ENCODE results near the gene BARHL2. TPM values are rescaled to one million over a fixed set of nuclear protein-coding genes. Genes with fewer than 3 reads are reported as not detected.

The BARHL2 gene
- total and polyA plus RNA-seq, 10 donors, result not detected

DNA sequence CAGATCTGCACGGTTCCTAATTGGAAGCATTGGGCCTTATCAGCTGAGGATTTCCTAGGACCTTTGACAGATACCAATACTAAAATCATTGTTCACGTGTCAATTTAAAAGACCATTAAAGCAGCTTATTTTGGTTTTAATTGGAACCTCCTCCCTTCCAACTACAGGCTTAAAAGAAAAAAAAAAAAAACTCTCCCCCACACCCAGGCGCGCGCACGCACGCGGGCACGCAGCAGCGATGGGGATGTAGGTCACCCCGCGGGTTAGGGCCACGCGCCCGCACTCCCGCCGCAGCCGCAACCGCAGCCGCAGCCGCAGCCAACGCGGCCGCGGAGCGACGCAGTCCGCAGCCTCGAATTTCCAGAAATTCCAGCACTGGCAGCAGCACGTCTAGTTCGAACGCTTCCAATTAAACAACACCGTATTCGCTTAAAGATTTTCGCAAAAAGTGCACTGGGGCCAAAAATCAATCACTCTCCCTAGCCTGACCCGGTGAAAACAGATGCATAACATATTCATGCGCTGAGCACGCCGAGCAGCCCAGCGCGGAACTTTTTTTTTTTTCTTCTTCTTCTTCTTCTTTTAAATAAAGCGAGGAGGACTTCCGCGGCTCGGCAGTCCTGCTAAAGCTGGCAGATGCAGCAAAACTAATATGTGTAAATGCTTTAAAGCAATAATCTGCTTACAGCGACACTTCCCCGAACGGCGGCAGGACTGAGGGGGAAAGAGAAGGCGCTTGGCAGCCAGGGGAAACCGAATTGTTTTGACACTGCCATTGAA lies 13.3 kb upstream of the BARHL2 start:
- peaks cover 13 to 51% (median 42%) of the 10 kb centered on the region in 6 donors for H3K4me1 ChIP-seq
- intact Hi-C loops (cut with DNase I; ENCODE audit: low total_unique reads), result no loop called here
- H3K36me3 ChIP-seq, result no peaks in the 10 kb centered on the region
- peaks cover 0 to 19% (median 0%) of the 10 kb centered on the region in 8 donors for H3K9me3 ChIP-seq
- TF ChIP-seq, protein P1, sequence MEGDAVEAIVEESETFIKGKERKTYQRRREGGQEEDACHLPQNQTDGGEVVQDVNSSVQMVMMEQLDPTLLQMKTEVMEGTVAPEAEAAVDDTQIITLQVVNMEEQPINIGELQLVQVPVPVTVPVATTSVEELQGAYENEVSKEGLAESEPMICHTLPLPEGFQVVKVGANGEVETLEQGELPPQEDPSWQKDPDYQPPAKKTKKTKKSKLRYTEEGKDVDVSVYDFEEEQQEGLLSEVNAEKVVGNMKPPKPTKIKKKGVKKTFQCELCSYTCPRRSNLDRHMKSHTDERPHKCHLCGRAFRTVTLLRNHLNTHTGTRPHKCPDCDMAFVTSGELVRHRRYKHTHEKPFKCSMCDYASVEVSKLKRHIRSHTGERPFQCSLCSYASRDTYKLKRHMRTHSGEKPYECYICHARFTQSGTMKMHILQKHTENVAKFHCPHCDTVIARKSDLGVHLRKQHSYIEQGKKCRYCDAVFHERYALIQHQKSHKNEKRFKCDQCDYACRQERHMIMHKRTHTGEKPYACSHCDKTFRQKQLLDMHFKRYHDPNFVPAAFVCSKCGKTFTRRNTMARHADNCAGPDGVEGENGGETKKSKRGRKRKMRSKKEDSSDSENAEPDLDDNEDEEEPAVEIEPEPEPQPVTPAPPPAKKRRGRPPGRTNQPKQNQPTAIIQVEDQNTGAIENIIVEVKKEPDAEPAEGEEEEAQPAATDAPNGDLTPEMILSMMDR (IDR thresholded peaks at IDR 0.05 in 8 of 11, conservative IDR thresholded peaks at IDR 0.05 in 3 of 11), result no peak
- TF ChIP-seq POLR2A (IDR thresholded peaks at IDR 0.05) (no peak), POLR2AphosphoS5 (IDR thresholded peaks at IDR 0.05) (no peak)
- 2 to 4% (median 3%) methylated on average over 51 of the region's 51 CpGs for WGBS, 5 donors
- no peak for DNase-seq
- H3K4me3 ChIP-seq, result peak overlapping the region in 6 of 8 donors; percentile 6 to 58 (median 18)
- peaks cover 12 to 100% (median 89%) of the 10 kb centered on the region in 7 donors for H3K27me3 ChIP-seq (replicated peaks in 1 of 7)
- no peak overlapping the region for H3K27ac ChIP-seq

DNA sequence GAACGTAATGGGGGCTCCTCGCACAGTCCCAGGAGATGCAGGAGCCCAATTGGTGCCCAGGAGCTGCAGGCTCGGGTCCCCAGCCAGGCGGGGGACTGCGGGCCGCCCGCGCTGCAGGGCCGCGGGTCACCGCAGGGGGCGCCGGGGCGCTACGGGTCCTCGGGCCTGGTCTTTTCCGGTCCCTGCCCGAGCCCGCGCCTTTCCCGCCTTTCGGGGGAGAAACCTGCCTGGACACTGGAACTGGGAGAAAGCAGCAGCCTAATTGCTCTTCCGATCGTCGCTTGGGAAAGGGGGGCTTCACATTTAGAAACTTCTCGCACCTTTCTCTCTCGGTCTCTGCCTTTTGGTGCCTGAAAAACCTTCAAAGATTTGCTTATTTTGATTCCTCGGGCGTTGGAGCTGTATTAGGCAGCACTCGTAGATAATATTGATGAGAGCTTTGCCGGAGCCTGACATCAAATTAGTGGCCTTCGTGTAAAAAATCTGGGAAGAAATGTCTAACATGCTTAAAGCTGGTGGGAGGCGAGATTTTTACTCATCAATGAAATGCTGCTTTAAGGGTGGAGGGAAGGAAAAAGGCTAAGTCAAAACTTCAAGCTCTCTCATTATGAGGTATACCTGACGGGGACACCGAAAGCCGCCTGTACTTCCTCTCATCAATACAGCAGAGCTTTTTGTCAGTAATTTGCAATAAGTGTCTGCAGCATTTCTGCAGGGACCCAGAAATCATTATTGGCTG lies 12.6 kb upstream of the BARHL2 start:
- 7 to 11% (median 10%) methylated on average over 30 to 36 of the region's 36 CpGs for WGBS, 5 donors
- H3K36me3 ChIP-seq, result no peaks in the 10 kb centered on the region
- H3K9me3 ChIP-seq, result peaks cover 0 to 27% (median 0%) of the 10 kb centered on the region in 8 donors
- H3K27ac ChIP-seq, result no peak overlapping the region
- H3K27me3 ChIP-seq (replicated peaks in 1 of 7), result peaks cover 18 to 100% (median 96%) of the 10 kb centered on the region in 7 donors
- peak overlapping the region in 3 of 8 donors; percentile 11 to 58 (median 21) for H3K4me3 ChIP-seq
- no peak for DNase-seq
- TF ChIP-seq, protein P1 (IDR thresholded peaks at IDR 0.05 in 8 of 11, conservative IDR thresholded peaks at IDR 0.05 in 3 of 11), result peak in 6 of 11 experiments; percentile 17 to 57 (median 44)
- TF ChIP-seq POLR2AphosphoS5 (IDR thresholded peaks at IDR 0.05) (no peak), POLR2A (IDR thresholded peaks at IDR 0.05) (no peak)
- H3K4me1 ChIP-seq, result peaks cover 18 to 59% (median 50%) of the 10 kb centered on the region in 6 donors
- intact Hi-C loops (cut with DNase I; ENCODE audit: low total_unique reads), result loop anchor here (10.0 kb wide), 1 partner anchor 115 kb away; no protein-coding TSS in a partner anchor

DNA sequence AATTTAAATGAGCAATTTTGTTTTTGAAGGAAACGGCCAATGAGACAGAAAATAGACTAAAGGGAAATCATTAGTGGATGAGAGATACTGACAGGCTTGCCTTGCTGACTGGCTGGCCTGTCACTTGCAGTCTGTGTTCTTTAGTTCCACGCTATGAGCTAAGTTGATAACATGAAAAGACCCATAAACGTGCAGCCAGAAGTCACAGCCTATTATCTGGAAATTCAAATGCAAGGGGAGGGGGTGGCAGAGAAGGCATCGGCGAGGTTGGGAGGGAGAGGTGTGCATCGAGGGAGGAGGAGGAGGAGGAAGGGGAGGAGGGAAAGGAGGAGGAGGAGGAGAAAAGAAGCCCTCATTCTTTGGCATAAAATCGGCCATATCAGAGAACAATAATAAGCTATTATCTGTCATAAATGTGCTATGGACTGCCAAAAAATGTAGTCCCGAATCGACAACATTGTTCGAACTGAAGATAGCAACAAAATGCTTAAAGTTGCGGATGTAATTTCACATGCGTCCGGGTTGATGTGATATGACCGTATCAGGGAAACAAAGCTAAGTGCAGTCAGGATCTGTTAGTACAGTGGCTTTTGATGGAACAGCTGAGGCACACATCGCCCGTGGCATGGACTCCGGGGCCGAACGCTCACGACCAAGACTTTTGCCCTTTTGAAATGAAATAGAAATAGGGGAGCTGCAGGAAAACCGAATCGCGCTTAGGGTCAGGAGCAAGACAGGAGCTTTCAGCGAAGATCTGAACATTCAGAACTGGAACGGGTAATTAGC lies 11.6 kb upstream of the BARHL2 start:
- no peaks in the 10 kb centered on the region for H3K36me3 ChIP-seq
- intact Hi-C loops (cut with DNase I; ENCODE audit: low total_unique reads), result loop anchor here (10.0 kb wide), 1 partner anchor 116 kb away; no protein-coding TSS in a partner anchor

More for the DNA sequence above, 11.6 kb upstream of the BARHL2 start:
- Histone ChIP-seq H3K9me3 (peaks cover 0 to 35% (median 0%) of the 10 kb centered on the region in 8 donors), H3K4me3 (peak overlapping the region in 1 of 8 donors; percentile 7), H3K27me3 (replicated peaks in 1 of 7) (peaks cover 18 to 100% (median 99%) of the 10 kb centered on the region in 7 donors), H3K4me1 (peaks cover 18 to 69% (median 58%) of the 10 kb centered on the region in 6 donors), H3K27ac (no peak overlapping the region)
- no peak for DNase-seq
- 9 to 12% (median 10%) methylated on average over 25 of the region's 25 CpGs for WGBS, 5 donors
- TF ChIP-seq POLR2AphosphoS5 (IDR thresholded peaks at IDR 0.05) (no peak), POLR2A (IDR thresholded peaks at IDR 0.05) (no peak)
- TF ChIP-seq, protein P1 (IDR thresholded peaks at IDR 0.05 in 8 of 11, conservative IDR thresholded peaks at IDR 0.05 in 3 of 11), result no peak

Data from spleen (tissue), 11 donors.